Common myeloid progenitor, CD34-positive (primary cell): Measurements from ENCODE around the gene RNF114.

Experiments used
- CTCF ChIA-PET: fragments of 350-600 bp; sonication (Branson Sonifier 250); formaldehyde crosslinking; loops from one replicate; lab custom pipeline; 2021; ENCODE audit warnings: antibody characterized with exemption; lab: Charles Lee
- POLR2A ChIA-PET: fragments of 350-600 bp; sonication (Branson Sonifier 250); formaldehyde crosslinking; loops from one replicate; lab custom pipeline; 2021; ENCODE audit warnings: antibody characterized with exemption; lab: Charles Lee
- DNase-seq, 3 donors: peaks; one replicate each; pipeline versions ENCODE4 v3.0.0 to v3.0.0-alpha.2; 2013
- H3K27ac ChIP-seq, 2 experiments: 1 replicate in 1 of 2; 2 replicates in 1 of 2; pipeline ENCODE4 v1.7.0; 2013; ENCODE audit warnings: inconsistent platforms in 2 of 2, low read length in 2 of 2, mild to moderate bottlenecking in 2 of 2, low read depth in 1 of 2, moderate library complexity in 1 of 2; ENCODE audit not compliant: severe bottlenecking in 2 of 2, insufficient read depth in 1 of 2, poor library complexity in 1 of 2
- H3K27me3 ChIP-seq, 5 experiments: replicated peaks in 2 of 5; 1 replicate in 3 of 5; 2 replicates in 2 of 5; pipeline versions ENCODE4 v1.6.1 to v1.7.0; 2013; ENCODE audit warnings: low read length in 4 of 5, mild to moderate bottlenecking in 2 of 5, moderate library complexity in 2 of 5, inconsistent platforms in 1 of 5; ENCODE audit not compliant: insufficient read depth in 5 of 5, control insufficient read depth in 4 of 5
- H3K36me3 ChIP-seq, 4 experiments: 1 replicate in 2 of 4; 2 replicates in 2 of 4; pipeline versions ENCODE4 v1.6.1 to v1.7.0; 2013; ENCODE audit warnings: low read length in 3 of 4, control low read depth in 1 of 4, mild to moderate bottlenecking in 1 of 4; ENCODE audit not compliant: control insufficient read depth in 4 of 4, insufficient read depth in 4 of 4
- H3K4me1 ChIP-seq, 4 experiments: 1 replicate in 3 of 4; 2 replicates in 1 of 4; pipeline versions ENCODE4 v1.6.1 to v1.7.1; 2013; ENCODE audit warnings: low read length in 3 of 4, mild to moderate bottlenecking in 3 of 4, control low read depth in 1 of 4, inconsistent platforms in 1 of 4, moderate library complexity in 1 of 4; ENCODE audit not compliant: control insufficient read depth in 4 of 4, insufficient read depth in 4 of 4; ENCODE audit errors: control extremely low read depth in 1 of 4
- H3K4me3 ChIP-seq, 7 experiments: 1 replicate in 4 of 7; 2 replicates in 3 of 7; pipeline versions ENCODE4 v1.5.1 to v1.7.0; 2013; ENCODE audit warnings: mild to moderate bottlenecking in 7 of 7, low read length in 6 of 7, moderate library complexity in 6 of 7, inconsistent platforms in 2 of 7, low read depth in 2 of 7, control low read depth in 1 of 7; ENCODE audit not compliant: insufficient read depth in 4 of 7, control insufficient read depth in 1 of 7; ENCODE audit errors: extremely low read depth in 1 of 7
- H3K9me3 ChIP-seq, 5 experiments: 1 replicate in 4 of 5; 2 replicates in 1 of 5; pipeline versions ENCODE4 v1.6.1 to v1.7.1; 2013; ENCODE audit warnings: low read length in 4 of 5, mild to moderate bottlenecking in 2 of 5, inconsistent platforms in 1 of 5, low read depth in 1 of 5, moderate library complexity in 1 of 5; ENCODE audit not compliant: control insufficient read depth in 4 of 5, insufficient read depth in 2 of 5; ENCODE audit errors: control extremely low read depth in 1 of 5
- WGBS: methylation state at CpG from one replicate; pipeline ENCODE4 v1.1.5; 2013; ENCODE audit not compliant: insufficient coverage; 5-methylcytosine and 5-hydroxymethylcytosine counted together

The RNF114 gene

GRCh38 chr20:49916146-49917002 is 19.8 kb upstream of the RNF114 start:
- WGBS = 69% methylated on average over 4 of the region's 19 CpGs
- peak in 2 of 3 donors; percentile 68 to 75 for DNase-seq

GRCh38 chr20:49918446-49918845 is 17.8 kb upstream of the RNF114 start:
- Histone ChIP-seq H3K27me3 (no peaks in the 10 kb centered on the region), H3K9me3 (no peaks in the 10 kb centered on the region), H3K4me1 (peaks cover 0 to 26% (median 20%) of the 10 kb centered on the region in 4 experiments), H3K4me3 (no peak overlapping the region), H3K36me3 (no peaks in the 10 kb centered on the region), H3K27ac (no peak overlapping the region)
- POLR2A ChIA-PET = no interaction called here
- CTCF ChIA-PET = interaction anchor here (1.0 to 1.6 kb wide), 3 partner anchors 10 to 25 kb away, joined by 3 to 4 read pairs (median 4); no protein-coding TSS in a partner anchor
- no peak for DNase-seq
- 100% methylated on average over 1 of the region's 3 CpGs for WGBS

More at GRCh38 chr20:49916146-49917002, 19.8 kb upstream of the RNF114 start:
- CTCF ChIA-PET = interaction anchor here (0.5 to 1.9 kb wide), 5 partner anchors 10 to 168 kb away, joined by 3 to 5 read pairs (median 3); no protein-coding TSS in a partner anchor
- POLR2A ChIA-PET = interaction anchor here (0.9 kb wide), 1 partner anchor 20 kb away, joined by 3 read pairs; the partner anchor contains the start of gene RNF114
- no peaks in the 10 kb centered on the region for H3K9me3 ChIP-seq
- peak overlapping the region; percentile 98 to 100 for H3K27ac ChIP-seq
- H3K4me3 ChIP-seq = peak overlapping the region; percentile 77 to 97 (median 92)
- H3K36me3 ChIP-seq = peaks cover 0 to 5% (median 2%) of the 10 kb centered on the region in 4 experiments
- peaks cover 0 to 26% (median 21%) of the 10 kb centered on the region in 4 experiments for H3K4me1 ChIP-seq
- H3K27me3 ChIP-seq = no peaks in the 10 kb centered on the region

GRCh38 chr20:49919009-49919408 is 17.2 kb upstream of the RNF114 start:
- ChIA-PET CTCF (interaction anchor here (1.0 to 1.6 kb wide), 3 partner anchors 9 to 25 kb away, joined by 3 to 4 read pairs (median 4); no protein-coding TSS in a partner anchor), POLR2A (no interaction called here)
- WGBS = 77% methylated on average over 6 of the region's 7 CpGs
- no peaks in the 10 kb centered on the region for H3K36me3 ChIP-seq
- DNase-seq = no peak
- H3K9me3 ChIP-seq = no peaks in the 10 kb centered on the region
- peaks cover 0 to 20% (median 17%) of the 10 kb centered on the region in 4 experiments for H3K4me1 ChIP-seq
- no peak overlapping the region for H3K4me3 ChIP-seq
- no peaks in the 10 kb centered on the region for H3K27me3 ChIP-seq
- no peak overlapping the region for H3K27ac ChIP-seq

GRCh38 chr20:49919461-49919860 is 16.7 kb upstream of the RNF114 start:
- 86% methylated on average over 1 of the region's 2 CpGs for WGBS
- POLR2A ChIA-PET = no interaction called here
- no peaks in the 10 kb centered on the region for H3K27me3 ChIP-seq
- DNase-seq = no peak
- no peak overlapping the region for H3K27ac ChIP-seq
- H3K9me3 ChIP-seq = no peaks in the 10 kb centered on the region
- CTCF ChIA-PET = interaction anchor here (1.0 to 1.3 kb wide), 2 partner anchors 9 to 13 kb away, joined by 3 to 4 read pairs; no protein-coding TSS in a partner anchor
- no peaks in the 10 kb centered on the region for H3K36me3 ChIP-seq
- H3K4me3 ChIP-seq = no peak overlapping the region
- peaks cover 0 to 15% (median 12%) of the 10 kb centered on the region in 4 experiments for H3K4me1 ChIP-seq

- WGBS = 100% methylated on average over 2 of the region's 4 CpGs
- CTCF ChIA-PET = interaction anchor here (1.1 to 1.2 kb wide), 2 partner anchors 12 to 14 kb away, joined by 3 to 4 read pairs; no protein-coding TSS in a partner anchor
- Histone ChIP-seq H3K4me3 (no peak overlapping the region), H3K27ac (no peak overlapping the region), H3K9me3 (peaks cover 0 to 2% (median 0%) of the 10 kb centered on the region in 5 experiments), H3K36me3 (no peaks in the 10 kb centered on the region), H3K27me3 (no peaks in the 10 kb centered on the region), H3K4me1 (peaks cover 0 to 3% (median 2%) of the 10 kb centered on the region in 4 experiments)
- no peak for DNase-seq
- POLR2A ChIA-PET = no interaction called here
These were observed 11.9 kb upstream of the RNF114 start for GRCh38 chr20:49924247-49924646.

GRCh38 chr20:49925901-49926454 is 10.2 kb upstream of the RNF114 start:
- Histone ChIP-seq H3K27me3 (no peaks in the 10 kb centered on the region), H3K27ac (no peak overlapping the region), H3K4me1 (peaks cover 0 to 3% (median 2%) of the 10 kb centered on the region in 4 experiments), H3K36me3 (no peaks in the 10 kb centered on the region), H3K9me3 (peaks cover 0 to 2% (median 0%) of the 10 kb centered on the region in 5 experiments), H3K4me3 (no peak overlapping the region)
- WGBS = 60% methylated on average over 1 of the region's 2 CpGs
- ChIA-PET POLR2A (no interaction called here), CTCF (interaction anchor here (1.0 to 1.5 kb wide), 3 partner anchors 9 to 17 kb away, joined by 3 to 4 read pairs (median 3); no protein-coding TSS in a partner anchor)
- peak in 2 of 3 donors; percentile 51 to 59 for DNase-seq
